DMS 273 (cell line): Measurements from ENCODE around the gene SNX19.
"Not testable (repeated sequence)": the region's sequence is repeated elsewhere in the genome, so short reads cannot be mapped to it uniquely, and the experiment has no call there.

ENCODE experiments used
- DNase-seq: peaks from one replicate; lab custom pipeline; 2025; ENCODE audit not compliant: unreplicated experiment; lab: John Stamatoyannopoulos, UW

Gene SNX19

DNA sequence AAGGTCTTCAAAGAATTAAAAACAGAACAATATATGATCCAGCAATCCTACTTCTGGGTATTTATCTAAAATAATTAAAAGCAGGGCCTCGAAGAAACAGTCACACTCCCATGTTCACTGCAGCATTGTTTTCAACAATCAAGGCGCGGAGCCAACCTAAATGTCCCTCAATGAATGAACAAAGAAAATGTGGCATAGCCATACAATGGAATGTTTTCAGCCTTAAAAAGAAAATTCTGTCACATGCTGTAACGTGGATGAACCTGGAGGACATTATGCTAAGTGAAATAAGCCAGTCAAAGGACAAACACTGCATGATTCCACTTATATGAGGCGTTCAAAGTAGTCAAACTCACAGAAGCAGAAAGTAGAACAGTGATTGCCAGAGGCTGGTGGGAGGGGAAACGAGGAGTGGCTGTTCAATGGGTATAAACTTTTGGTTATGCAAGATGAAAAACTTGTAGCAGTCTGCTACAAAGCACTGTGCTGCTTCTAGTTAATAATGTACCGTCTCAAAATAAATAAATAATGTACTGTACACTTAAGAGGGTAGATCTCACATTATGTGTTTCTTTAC is 41.2 kb downstream of the SNX19 start:
- no peak for DNase-seq

DNA sequence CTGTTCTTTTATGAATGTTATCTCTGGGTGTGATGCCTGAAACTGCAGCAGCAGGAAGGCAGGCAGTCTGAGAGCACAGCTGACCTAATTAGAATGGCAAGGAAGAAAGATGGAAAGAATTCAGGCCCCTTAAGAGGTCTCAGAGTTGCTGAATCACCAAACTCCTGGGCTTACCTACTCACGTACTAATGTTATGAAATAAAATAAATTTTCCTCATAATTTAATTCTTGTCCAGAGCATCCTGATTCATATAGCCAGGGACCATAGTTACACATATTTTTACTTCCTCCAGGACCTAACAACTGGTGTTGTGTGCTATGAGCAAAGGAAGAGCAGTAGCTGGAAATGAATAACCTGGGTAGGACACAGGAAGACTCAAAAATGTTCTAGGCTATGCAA is 41.9 kb downstream of the SNX19 start:
- DNase-seq: no peak

DNA sequence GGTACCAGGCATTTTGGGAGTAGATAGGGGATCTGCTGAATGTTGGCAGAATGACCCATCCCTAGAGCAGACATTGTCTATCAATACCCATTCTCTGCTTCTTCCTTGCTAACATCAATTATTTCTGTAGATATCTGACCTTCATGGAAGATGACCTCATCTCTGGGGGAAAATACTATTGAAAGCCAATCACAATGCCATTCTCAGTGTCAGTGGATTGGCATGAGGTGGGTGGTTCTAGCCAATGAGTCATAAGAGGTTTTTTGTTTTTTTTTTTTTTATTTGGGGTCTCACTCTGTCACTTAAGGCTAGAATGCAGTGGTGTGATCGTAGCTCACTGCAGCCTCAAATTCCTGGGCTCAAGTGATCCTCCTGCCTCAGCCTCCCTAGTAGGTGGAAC is 42.5 kb downstream of the SNX19 start:
- no peak for DNase-seq

DNA sequence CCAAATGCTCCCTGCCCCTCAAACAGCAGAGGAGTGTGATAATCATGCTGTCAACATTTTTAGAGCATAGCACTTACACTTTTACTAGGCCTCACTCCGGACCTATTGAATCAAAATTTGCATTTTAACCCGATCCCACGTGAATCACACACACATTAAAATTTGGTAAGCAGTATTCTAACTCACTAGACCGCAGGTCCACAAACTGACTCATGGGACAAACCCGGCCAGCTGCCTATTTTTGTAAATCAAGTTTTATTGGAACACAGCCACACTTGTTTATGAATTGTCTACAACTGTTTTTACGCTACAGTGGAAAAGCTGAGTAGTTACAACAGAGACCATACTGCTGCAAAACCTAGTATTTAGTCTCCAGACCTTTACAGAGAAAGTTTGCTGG is 43.3 kb downstream of the SNX19 start:
- DNase-seq: no peak

DNA sequence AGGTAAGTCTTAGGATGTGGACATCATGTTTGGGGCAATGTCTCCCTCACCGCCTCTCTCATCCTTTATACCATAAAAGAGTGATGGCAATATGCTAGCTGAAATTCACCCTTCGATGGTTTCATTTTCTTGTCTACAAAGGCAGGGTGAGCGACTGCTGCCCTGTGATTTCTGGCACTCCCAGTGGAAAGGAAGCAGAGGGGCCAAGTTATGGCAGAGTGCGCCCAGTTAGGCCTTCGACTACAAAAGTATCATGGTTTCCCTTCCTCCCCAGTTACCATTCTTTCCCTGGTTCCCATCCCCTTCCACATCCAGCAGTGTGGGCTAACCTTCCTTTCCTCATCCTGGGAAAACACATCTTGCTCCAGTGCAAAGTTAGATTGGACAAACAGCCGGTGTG is 43.8 kb downstream of the SNX19 start:
- DNase-seq: no peak

DNA sequence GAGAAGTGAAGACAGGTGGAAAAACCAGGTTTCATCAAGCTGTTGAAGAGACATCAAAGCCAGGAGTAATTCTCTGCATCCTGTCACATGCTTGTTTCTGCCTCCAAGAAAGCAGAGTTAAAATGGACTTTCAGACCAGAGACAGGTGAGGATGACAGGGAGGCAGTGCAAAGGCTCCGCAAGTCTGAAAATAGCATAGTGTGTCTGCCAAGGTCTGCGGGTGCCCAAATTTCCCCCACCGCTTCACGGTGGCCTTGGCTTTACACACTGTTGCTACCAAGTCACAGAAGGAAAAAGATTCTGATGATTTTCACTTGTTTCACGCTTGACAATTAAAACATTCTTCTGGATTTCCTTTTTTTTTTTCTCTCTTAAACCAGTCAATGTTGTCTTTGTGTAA is 44.2 kb downstream of the SNX19 start:
- no peak for DNase-seq

DNA sequence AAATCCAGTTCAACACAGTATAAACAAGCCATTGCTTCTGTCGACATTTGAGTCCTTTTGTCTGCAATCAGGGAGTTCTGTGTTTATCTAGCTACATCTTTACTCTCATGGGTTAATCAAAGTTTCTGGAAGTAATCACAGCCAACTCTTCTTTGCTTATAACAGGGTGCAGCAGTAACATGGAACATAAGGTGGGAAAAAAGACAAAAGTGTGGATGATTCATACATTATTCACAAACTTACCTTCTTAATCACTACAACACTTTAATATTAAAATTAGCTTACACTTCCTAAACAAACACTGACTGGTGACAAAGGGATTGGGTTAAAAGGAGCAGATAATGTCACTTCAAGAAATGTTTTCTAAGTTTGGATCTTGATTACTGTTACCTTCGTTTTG is 44.7 kb downstream of the SNX19 start:
- DNase-seq: no peak

DNA sequence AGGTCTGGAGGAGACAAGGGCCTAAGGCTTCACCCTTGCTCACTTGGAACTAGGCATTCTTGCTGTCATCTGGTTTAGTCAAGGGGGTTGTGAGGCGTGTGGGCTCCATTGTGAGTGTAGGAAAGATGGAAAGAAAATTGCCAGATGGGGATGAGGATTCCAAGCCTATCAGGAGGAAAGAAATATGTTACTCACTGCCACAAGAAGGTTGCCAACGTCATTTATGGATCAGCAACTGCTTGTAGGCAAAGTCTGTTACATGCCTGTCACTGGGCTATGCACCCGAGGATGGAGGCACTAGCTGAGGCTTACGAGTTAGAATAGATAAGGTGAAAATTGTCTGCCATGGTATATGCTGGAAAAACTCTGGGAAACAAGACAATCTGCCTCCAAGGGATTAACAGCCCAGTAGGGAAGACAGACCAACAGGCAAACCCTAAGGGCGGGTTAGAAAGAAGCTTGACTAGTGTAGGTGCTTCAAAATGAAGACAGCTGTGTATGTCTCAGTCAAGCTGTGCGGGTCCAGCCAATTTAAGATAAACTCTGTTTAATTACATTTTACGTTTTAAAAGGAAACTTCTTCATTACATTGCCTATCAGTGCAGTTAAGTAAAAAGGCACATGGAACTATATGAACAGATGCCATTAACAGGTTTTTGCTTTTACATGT is 47.4 kb downstream of the SNX19 start:
- no peak for DNase-seq

DNA sequence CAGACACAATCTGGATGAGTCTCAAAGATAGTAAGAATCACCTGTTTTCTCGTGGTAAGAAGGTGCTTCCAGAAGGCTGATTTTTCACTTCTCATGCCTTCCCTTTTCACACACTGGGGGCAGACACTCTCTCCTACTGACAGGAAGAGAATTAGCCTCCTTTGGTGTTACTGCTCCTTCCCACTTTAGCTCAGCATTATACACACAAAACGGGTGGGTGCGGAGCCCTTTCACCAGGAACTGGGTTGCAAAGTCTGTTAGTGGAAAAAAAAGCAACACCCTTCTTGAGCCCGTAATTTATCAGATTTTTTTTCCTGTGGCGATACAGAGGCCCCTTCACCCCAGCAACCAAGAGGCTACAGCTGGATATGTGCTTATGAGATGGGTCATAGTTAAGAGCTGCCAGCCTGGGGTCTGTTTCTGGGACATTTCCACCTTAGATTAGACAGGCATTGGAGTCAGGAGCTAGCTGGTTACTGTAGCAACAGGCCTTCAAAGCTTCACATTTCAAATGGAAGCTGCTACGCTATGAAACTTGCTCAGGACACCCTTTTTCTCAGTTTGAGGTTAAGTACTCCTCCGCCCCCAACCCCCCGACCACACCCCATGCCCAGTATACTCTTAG is 48.1 kb downstream of the SNX19 start:
- DNase-seq: no peak

DNA sequence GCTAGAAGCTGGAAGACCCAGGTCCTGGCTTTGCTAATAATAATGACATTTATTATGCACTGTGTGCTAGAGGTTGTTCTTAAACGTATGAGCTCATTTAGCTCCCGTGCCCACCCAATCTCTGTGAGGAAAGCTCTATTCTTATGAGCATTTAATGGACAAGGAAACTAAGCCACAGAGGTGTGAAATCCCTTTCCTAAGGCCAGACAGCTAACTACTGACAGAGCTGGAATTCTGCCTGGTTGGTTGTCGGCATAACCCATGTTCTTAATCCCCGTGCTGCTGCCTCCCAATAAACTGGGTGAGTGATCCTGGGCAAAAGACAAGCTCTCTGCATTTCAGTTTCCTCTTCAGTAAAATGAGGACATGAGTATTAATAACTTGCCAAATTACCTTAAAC is 49.4 kb downstream of the SNX19 start:
- no peak for DNase-seq

DNA sequence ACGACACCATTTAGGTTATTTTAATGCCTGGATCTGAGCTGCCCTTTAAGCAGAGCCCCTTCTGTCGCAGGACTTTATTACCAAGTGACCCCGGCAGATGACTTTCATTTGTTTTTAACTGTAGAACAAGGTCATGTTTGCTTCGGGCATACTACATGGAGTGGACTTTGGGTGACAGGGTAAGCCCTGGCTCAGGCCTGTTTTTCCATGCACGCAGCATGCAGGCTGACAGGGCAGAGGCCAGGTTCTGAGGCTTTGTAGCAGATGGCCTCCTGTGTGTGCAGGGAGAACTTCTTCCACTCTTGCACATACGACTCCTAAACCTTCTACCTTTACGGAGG is 50.5 kb downstream of the SNX19 start:
- no peak for DNase-seq

DNA sequence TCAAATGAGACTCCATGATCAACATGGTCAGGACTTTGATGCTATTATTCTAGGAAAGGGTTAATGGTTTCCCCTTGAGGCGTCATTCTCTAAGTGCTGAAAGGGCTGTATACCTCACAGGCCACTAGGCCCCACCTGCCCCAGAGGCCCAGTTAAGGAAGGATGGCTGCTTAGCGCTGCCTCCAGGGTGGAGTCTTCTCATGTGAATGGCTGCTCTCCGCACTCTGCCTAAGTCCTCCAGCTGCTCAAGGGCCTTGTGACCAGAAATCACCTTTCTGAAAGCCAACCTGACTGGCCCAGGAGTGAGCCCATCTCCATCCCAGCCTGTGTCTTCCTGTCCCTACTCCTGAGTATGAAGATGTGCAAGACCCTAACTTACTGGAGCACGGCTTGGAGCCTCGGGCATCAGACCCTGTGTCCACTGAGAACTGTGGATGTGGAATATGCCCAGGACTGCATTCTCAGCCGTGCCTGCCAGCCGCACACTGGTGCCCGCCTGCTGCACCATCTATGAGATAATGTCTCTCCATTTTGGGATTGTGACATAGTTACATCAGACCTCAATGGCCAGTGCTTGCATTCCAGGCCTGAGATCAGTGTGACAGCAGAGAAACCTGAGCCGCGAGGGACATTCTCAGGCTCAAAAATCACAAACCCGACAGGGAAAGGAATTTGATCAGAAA is 51.0 kb downstream of the SNX19 start:
- DNase-seq: no peak

DNA sequence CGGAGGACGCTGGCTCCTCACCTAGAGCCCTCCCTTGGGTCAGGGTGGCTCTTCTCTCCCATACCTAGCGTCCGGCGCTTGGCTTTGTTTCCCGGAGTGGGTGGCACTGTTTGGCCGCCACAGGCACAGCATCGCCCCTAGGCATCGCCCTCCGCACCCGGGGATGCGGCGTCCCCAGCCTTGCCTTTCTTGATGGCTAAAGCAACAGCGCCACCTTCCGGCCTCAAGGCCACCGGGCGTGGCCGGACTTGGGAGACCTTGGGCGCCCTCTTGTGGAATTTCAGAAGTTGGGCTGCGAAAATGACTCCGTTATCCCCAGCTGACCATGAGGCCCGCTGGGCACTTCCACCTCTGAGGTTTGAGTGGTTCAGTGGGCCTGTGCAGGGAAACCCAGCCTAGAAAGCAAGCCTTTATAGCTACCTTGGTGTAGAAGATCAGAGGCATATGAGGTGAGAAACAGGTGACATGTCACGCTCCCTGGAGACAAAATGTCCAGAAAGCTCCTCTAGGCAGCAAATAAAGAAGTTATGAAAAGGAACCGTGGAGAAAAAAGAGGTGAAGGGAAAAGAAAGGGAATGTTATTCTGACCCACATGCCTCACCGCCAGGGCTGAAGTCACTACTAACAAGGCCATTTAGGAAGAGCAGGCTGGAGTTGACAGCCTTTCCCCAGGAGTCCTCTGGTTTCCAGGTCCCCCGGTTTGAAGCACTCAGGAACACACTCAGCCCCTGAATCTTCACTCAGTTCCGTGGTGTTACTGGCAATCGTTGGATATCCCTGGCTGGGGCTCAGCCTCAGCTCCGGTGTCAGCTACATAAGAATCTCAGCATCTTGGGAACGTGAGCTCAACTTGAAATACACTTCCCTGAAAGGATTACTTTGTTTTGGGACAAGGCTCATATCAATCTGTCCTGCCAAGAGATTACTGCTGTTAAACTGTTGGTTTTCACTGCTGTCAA is 54.1 kb downstream of the SNX19 start:
- DNase-seq: peak; percentile 93

DNA sequence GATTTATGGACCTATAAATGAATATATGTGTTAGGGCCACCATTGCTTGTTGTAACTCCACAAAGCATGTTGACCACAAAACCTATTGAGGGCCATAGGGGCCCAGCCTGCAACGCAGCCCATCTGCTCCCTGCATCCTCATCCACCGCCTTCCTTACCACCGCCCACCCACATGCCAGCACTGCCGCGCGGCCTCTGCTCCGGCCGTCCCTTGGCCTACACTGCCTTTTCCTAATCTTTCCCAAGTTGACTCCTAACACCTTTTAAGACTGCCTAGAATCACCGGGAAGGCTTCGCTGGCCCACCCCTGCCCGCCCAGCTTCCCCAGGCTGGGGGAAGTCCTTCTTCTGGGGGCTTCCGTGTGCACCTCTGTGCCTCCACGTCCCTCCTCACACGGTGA is 55.0 kb downstream of the SNX19 start:
- no peak for DNase-seq

DNA sequence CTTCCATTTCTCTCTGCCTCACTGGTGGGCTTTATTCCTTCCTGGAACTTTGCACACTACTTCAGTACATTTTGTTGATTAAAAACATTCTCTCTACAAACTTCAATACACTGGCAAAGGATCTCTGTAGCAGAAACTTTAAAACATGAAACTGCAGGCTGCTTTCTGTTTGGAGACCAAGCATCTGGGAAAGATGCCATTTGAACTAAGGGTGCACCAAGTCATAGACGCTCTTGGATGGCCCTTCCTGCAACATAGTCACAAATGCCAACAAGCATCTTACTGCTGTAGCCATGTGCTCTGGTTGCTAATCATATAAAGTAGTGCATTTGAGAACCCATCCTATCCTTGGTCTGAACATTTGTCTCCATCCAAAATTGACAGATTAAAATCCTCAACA is 56.4 kb downstream of the SNX19 start:
- no peak for DNase-seq

DNA sequence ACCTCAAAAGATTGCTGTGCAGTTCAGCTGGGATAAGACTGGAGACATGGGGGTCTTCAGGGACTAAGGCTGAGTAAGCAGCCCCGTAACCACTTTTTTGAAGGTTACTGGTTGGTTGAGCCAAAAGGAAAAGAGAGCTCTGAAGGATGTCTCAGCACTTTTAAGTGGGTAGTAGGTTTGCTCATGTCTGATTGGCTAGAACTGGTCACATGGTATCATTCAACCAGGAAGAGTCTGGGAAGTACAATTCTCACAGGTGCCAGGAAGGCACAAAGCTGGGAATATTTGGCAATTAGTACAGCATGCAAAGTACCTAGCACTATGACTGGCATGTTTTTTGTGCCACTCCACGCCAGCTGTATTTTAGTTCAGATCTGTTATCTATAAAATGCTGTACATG is 58.1 kb downstream of the SNX19 start:
- DNase-seq: peak; percentile 15

DNA sequence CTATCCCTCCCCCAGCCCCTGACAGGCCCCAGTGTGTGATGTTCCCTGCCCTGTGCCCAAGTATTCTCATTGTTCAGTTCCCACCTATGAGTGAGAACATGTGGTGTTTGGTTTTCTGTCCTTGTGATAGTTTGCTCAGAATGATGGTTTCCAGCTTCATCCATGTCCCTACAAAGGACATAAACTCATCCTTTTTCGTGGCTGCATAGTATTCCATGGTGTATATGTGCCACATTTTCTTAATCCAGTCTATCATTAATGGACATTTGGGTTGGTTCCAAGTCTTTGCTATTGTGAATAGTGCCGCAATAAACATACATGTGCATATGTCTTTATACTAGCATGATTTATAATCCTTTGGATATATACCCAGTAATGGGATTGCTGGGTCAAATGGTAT is 60.6 kb downstream of the SNX19 start:
- not testable (repeated sequence) for DNase-seq

DNA sequence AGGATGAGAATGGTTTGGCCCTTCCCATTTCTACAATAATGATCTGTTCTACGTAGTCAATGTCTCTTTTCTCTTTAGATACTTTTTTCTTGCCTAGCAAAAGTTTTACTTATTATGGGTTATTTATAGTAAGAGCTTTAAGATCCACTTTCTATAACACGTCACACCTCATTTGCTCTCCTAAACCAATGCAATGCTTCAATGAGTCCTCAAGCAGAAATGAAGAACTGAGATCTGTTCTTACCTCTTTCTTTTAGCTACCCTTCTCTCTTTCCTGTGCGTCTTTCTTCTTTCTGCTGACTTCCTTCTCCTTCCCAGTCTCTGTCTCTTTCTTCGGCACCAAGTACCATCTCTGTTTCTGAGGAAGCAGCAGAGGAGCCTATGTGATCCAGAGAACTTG is 61.8 kb downstream of the SNX19 start:
- no peak for DNase-seq

DNA sequence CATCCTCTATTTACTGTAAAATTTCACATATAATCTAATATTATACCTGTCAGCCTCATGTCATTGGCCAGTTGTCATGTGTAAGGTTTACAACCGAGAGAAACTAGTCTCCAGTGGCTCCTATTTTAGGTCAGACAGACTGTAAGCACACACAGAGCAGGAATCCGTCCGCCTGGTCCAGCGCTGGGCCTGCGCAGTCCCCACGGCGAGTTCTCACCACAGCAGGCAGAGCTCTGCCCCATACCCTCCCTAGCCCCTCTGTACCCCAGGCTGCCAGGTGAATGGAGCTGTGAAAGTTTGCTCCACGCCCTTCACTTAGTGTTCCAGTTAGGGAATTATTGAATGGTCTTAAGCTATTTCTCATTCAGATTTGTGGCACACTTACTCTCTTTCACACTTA is 63.7 kb downstream of the SNX19 start:
- DNase-seq: no peak

DNA sequence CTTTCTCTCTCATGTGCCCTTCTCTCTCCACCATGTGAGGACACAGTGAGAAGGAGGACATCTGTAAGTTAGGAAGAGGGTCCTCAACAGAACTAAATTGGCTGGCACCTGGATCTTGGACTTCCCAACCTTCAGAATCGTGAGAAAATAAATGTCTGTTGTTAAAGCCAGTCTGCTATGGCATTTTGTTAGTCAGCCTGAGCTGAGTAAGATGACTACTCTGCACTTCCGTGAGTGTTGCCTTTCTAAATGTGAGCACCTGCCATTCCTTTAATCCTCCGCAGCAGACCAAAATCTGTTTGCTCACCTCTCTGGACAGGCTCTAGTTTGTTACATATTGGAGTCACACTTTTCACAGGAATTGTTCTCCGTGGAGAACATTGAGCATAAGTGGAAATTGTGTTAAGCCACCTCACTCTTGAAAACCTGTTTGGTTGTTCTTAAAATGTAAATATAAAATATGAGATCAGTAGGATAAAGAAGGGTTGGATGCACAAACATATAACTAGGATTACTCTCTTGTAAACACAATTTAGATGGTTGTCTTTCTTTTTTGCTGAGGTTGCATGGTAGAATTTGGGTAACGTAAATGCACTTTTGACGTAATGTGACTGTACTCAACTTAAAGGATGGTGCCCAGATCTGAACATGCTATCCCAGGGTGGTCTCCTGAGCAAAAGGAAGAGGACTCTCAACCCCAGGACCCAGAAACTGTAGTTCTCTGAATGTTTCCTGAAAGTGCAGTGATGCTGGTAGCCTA is 65.9 kb downstream of the SNX19 start:
- DNase-seq: no peak

DNA sequence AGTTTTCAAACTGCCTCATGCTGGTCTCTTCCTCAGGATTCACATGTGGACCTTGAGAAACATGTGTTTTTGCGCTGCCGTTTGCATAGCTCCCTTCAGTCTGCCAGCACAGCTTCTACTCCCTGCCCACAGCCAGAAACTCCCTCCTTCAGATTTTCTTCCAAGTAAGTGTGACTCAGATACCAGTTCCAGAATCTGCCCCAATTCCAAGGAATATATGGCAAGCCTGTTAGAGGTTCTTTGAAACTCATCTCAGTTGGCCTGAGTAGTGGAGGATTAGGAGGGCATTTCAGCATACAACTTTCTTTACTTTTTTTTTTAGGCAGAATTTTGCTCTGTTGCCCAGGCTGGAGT is 67.1 kb downstream of the SNX19 start:
- DNase-seq: no peak
